Pancreas (tissue), 10 donors: Measurements from ENCODE around the gene RDH12. TPM values are rescaled to one million over a fixed set of nuclear protein-coding genes. Genes with fewer than 3 reads are reported as not detected.

Experiments
- ATAC-seq, 4 donors: fragments of 200-7000 bp; cut with Tn5 transposase; one replicate each; pipeline versions ENCODE4 v1.8.0 to v1.9.1; 2020; ENCODE audit warnings: mild to moderate bottlenecking in 4 of 4, moderate library complexity in 4 of 4
- DNase-seq, 6 donors: peaks; one replicate each; pipeline ENCODE4 v3.0.0-alpha.2; 2020
- FAIRE-seq: peaks from 2 replicates; lab custom pipeline; 2012; peaks lifted over from hg19 to GRCh38; lab: Jason Lieb, UNC
- H3K27ac ChIP-seq, 4 donors: fragments of 200-600 bp; sonication (generic); 1 replicate in 3 of 4; 2 replicates in 1 of 4; pipeline versions ENCODE4 v1.5.0 to v1.8.0; 2020
- H3K27me3 ChIP-seq, 4 donors: fragments of 200-600 bp; one replicate each; pipeline ENCODE4 v1.8.0; 2021
- H3K36me3 ChIP-seq, 3 donors: fragments of 200-600 bp; sonication (generic) in 1 of 3; one replicate each; pipeline versions ENCODE4 v1.5.0 to v1.8.0; 2020 to 2021
- H3K4me1 ChIP-seq, 3 donors: fragments of 200-600 bp; one replicate each; pipeline ENCODE4 v1.8.0; 2021
- H3K4me3 ChIP-seq, 4 donors: fragments of 200-600 bp; sonication (generic) in 2 of 4; one replicate each; pipeline versions ENCODE4 v1.5.0 to v1.8.0; 2020 to 2021
- H3K9me3 ChIP-seq, 4 donors: fragments of 200-600 bp; one replicate each; pipeline ENCODE4 v1.8.0; 2021
- CTCF ChIP-seq, 4 donors: fragments of 200-600 bp; sonication (generic) in 3 of 4; IDR thresholded peaks; one replicate each; pipeline versions ENCODE4 v1.5.0 to v1.8.0; 2021; ENCODE audit warnings: antibody characterized with exemption in 4 of 4
- WGBS, 2 donors: extraction: QIAGEN DNeasy Blood & Tissue Kit; methylation state at CpG; one replicate each; pipeline ENCODE4 v1.1.7; 2013; 5-methylcytosine and 5-hydroxymethylcytosine counted together
- intact Hi-C, 3 donors: fragments of 100-400 bp; cut with DNase I; formaldehyde crosslinking; loops; one replicate each; pipeline versions ENCODE4 v1.11.1 to v1.14.2; 2022
- polyA plus RNA-seq, 2 donors: library from polyadenylated mRNA; stranded (reverse); fragments of 200-250 nt; gene quantifications; one replicate each; pipeline ENCODE4 v1.2.3, GENCODE V29; 2013
- total RNA-seq, 6 donors: library from RNA; stranded (reverse); fragmentation: NEBNext Ultra II Directional in 4 of 6; extraction: Animal tissue kit (Norgen Biotek cat#: 25700) in 4 of 6; gene quantifications; one replicate each; pipeline versions ENCODE4 v1.2.1 to v1.2.4, GENCODE V29; 2021 to 2023
- donor health status: healthy with polysubstance abuse.
- donor health status: DM: no; HTN: no; CAD: no; lungs with moderate emphysema.
- donor health status: DM: no; HTN: no; CAD: no.
- donor health status: control.
- donor health status: control.
- donor health status: Bipolar disorder and iron deficiency.
- donor health status: DM: yes; HTN: yes; CAD: no.
- donor health status: DM: no; HTN: no; CAD: no.
- donor health status: DM: no; HTN: no; CAD: no.
- donor health status: DM: yes; HTN: yes; CAD: no.

Gene RDH12
- total and polyA plus RNA-seq, 8 donors: 1.0 to 2.5 (median 1.5) TPM

GRCh38 chr14:67729072-67729885 lies 27.6 kb downstream of the RDH12 start:
- Histone ChIP-seq H3K9me3 (no peaks in the 10 kb centered on the region), H3K27me3 (no peaks in the 10 kb centered on the region), H3K4me3 (no peak overlapping the region), H3K36me3 (no peaks in the 10 kb centered on the region), H3K4me1 (no peaks in the 10 kb centered on the region), H3K27ac (peak overlapping the region in 1 of 4 donors; percentile 1)
- intact Hi-C loops: no loop called here
- WGBS, 2 donors: 33 to 49% methylated on average over 21 of the region's 21 CpGs
- ATAC-seq (peak; percentile 68 to 87 (median 80)), FAIRE-seq (no peak), DNase-seq (peak in 5 of 6 donors; percentile 11 to 60 (median 40))
- TF ChIP-seq CTCF (IDR thresholded peaks at IDR 0.05): no peak

DNA sequence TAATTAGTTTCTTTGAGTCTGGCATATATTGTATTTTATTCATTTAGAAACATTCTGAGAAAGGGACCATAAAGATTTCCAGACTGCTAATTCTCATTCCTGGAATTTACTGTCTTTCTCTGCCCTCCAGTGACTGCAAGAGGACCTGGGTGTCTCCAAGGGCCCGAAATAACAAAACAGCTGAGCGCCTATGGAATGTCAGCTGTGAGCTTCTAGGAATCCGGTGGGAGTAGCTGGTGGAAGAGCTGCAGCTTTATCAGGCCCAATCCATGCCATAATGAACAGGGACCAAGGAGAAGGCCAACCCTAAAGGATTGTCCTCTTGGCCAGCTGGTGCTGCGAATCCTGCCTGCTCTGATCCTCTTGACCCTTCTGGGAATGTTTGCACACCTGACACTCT lies 31.9 kb downstream of the RDH12 start:
- Histone ChIP-seq H3K27ac (no peak overlapping the region), H3K27me3 (no peaks in the 10 kb centered on the region), H3K4me1 (peaks cover 3 to 18% (median 13%) of the 10 kb centered on the region in 3 donors), H3K9me3 (no peaks in the 10 kb centered on the region), H3K4me3 (no peak overlapping the region), H3K36me3 (no peaks in the 10 kb centered on the region)
- DNase-seq (no peak), FAIRE-seq (no peak), ATAC-seq (no peak)
- WGBS, 2 donors: 80 to 91% methylated on average over 4 of the region's 4 CpGs
- no peak for TF ChIP-seq CTCF (IDR thresholded peaks at IDR 0.05)
- intact Hi-C loops: no loop called here

DNA sequence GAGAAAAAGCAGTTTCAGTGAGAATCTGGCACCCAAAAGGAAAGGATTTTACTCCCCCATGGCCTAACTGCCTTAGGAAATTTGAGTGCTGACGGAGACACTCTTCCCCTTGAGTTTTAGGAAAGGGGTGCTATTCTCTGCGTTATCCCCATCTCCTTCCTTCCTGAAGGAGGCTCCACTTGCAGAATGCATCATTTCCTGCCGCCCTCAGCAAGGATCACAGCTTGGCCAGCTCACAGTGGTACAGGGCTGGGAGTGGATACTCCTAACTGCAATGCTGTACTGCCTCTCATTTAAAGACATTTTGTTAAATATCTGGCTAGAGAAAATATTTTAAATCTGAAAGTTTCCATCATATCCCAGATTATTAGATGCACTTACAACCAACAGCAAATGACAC lies 33.0 kb downstream of the RDH12 start:
- Histone ChIP-seq H3K36me3 (no peaks in the 10 kb centered on the region), H3K4me3 (no peak overlapping the region), H3K4me1 (peaks cover 10 to 23% (median 22%) of the 10 kb centered on the region in 3 donors), H3K9me3 (no peaks in the 10 kb centered on the region), H3K27ac (no peak overlapping the region), H3K27me3 (no peaks in the 10 kb centered on the region)
- DNase-seq (no peak), FAIRE-seq (no peak), ATAC-seq (no peak)
- 86% methylated on average over 3 of the region's 3 CpGs for WGBS, 2 donors
- no peak for TF ChIP-seq CTCF (IDR thresholded peaks at IDR 0.05)
- intact Hi-C loops: no loop called here

DNA sequence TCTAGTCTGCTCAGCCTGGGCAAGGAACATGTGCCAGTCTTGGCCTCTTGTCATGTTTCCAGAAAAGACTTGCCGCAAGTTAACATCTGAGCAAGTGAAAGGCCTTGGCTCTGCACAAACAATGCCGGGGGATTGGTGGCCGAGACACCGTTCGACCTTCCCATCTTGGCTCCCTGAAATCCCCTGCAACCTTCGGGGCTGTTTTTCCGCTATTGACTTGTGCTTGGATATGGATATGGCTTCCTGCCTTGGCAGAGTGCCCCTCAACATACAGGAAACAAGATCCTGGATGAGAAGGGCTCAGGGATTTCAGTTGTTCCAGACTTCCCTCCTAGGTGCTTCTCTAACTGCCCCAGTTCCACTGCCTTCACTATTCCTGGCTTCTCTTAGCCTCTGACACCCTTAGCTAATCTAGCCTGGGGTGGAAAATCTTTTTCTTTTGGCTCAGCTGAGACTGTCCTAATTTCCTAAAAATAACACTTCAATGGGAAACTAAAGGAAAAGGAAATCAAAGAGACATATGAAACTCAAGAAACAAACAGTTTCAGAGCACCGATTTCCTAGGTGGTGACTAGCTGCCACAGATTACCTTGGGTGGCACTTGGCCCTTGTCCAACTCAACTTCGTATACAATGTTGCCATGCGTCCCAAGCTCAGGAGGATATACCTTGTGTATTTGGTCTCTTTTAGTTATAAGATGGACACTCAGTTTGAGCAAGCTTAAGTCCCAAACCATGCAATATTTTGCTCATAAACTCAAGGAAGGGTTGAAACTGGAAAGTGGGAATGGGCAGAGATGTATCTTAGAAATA lies 33.9 kb downstream of the RDH12 start:
- intact Hi-C loops: no loop called here
- 46 to 51% methylated on average over 10 of the region's 10 CpGs for WGBS, 2 donors
- no peaks in the 10 kb centered on the region for H3K9me3 ChIP-seq
- H3K36me3 ChIP-seq: no peaks in the 10 kb centered on the region
- peaks cover 11 to 26% (median 24%) of the 10 kb centered on the region in 3 donors for H3K4me1 ChIP-seq
- no peak overlapping the region for H3K4me3 ChIP-seq
- peak in 1 of 6 donors; percentile 33 for DNase-seq
- no peak for ATAC-seq
- no peak overlapping the region for H3K27ac ChIP-seq
- no peaks in the 10 kb centered on the region for H3K27me3 ChIP-seq
- no peak for FAIRE-seq
- no peak for TF ChIP-seq CTCF (IDR thresholded peaks at IDR 0.05)
